Esophagus muscularis mucosa (tissue), 4 donors: ENCODE results near the gene S100A7A. TPM values are rescaled to one million over a fixed set of nuclear protein-coding genes. Genes with fewer than 3 reads are reported as not detected.

Experiments
- DNase-seq: peaks from one replicate; pipeline ENCODE4 v3.0.0-alpha.2; 2017; ENCODE audit errors: extremely low spot score
- H3K27ac ChIP-seq, 4 donors: fragments of 200-600 bp; sonication (generic); replicated peaks in 1 of 4; 1 replicate in 3 of 4; 2 replicates in 1 of 4; pipeline ENCODE4 v1.5.1; 2016 to 2019; ENCODE audit warnings: mild to moderate bottlenecking in 1 of 4
- H3K27me3 ChIP-seq, 4 donors: fragments of 200-600 bp; sonication (generic); one replicate each; pipeline versions ENCODE4 v1.5.1 to v1.6.0; 2016 to 2019
- H3K36me3 ChIP-seq, 4 donors: fragments of 200-600 bp; sonication (generic); one replicate each; pipeline ENCODE4 v1.5.1; 2016 to 2019
- H3K4me1 ChIP-seq, 4 donors: fragments of 200-600 bp; sonication (generic); one replicate each; pipeline ENCODE4 v1.5.1; 2016 to 2019
- H3K4me3 ChIP-seq, 4 donors: fragments of 200-600 bp; sonication (generic); 1 replicate in 2 of 4; 2 replicates in 2 of 4; pipeline ENCODE4 v1.5.1; 2016 to 2019; ENCODE audit warnings: mild to moderate bottlenecking in 4 of 4, moderate library complexity in 1 of 4
- H3K9me3 ChIP-seq, 4 donors: fragments of 200-600 bp; sonication (generic); 1 replicate in 3 of 4; 2 replicates in 1 of 4; pipeline ENCODE4 v1.5.1; 2016 to 2019
- EP300 ChIP-seq: sonication (generic); formaldehyde crosslinking; IDR thresholded peaks from one replicate; pipeline ENCODE4 v1.6.1; 2017; ENCODE audit warnings: antibody characterized with exemption
- POLR2A ChIP-seq: fragments of 450-650 bp; IDR thresholded peaks from one replicate; pipeline ENCODE4 v1.6.1; 2017; ENCODE audit warnings: antibody characterized with exemption, moderate library complexity, mild to moderate bottlenecking, low read depth
- POLR2AphosphoS5 ChIP-seq, 2 donors: sonication (generic); formaldehyde crosslinking; IDR thresholded peaks; one replicate each; pipeline ENCODE4 v1.6.1; 2017; ENCODE audit warnings: antibody characterized with exemption in 2 of 2
- WGBS: methylation state at CpG from one replicate; pipeline ENCODE4 v1.1.5; 2018; 5-methylcytosine and 5-hydroxymethylcytosine counted together
- intact Hi-C: fragments of 100-400 bp; cut with DNase I; formaldehyde crosslinking; loops from one replicate; pipeline ENCODE4 v1.15.1; 2023
- total RNA-seq, 4 donors: library from RNA; depleted of rRNA; stranded (reverse); fragments of >200 nt; gene quantifications; one replicate each; pipeline versions ENCODE4 v1.1.0 to v1.2.1, GENCODE V29; 2016
- TF ChIP-seq, protein P1 (sequence below), 3 experiments: fragments of 200-600 bp in 2 of 3; fragments of 450-650 bp in 1 of 3; sonication (generic) in 2 of 3; IDR thresholded peaks; one replicate each; pipeline ENCODE4 v1.5.1; 2017 to 2019; ENCODE audit warnings: antibody characterized with exemption in 3 of 3, mild to moderate bottlenecking in 2 of 3, moderate library complexity in 1 of 3

Gene S100A7A
- total RNA-seq, result not detected

DNA sequence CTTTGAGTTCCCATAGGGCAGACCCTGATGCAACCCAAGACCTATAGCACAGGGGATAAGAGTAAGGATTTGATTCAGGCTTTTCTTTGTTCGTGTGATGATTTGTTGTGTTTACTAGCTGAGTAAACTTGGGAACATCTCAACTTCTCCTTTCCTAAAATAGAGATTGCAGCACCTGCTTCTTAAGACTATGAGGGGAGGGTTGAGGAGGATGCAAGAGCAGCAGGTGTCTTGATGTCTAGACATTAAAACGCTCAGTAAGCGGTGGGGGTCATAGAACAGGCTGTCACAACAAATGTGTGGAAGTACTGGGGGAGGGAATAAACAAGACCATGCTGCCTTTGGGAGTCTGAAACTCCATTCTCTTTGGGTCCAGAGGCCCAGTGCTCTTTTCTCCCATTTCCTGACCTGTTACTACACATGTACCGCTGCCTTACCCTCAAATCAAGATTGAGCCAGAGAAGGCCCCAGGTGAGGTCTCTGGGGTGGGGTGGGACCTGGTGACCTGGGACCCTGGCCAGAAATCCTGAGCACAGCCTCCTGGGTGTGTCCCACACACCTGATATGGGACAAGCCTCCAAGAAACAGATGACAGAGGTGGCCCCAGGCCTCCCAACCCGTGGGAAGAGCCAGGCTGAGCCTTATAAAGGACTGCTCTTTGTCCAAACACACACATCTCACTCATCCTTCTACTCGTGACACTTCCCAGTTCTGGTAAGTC lies at the start of gene S100A7A:
Gene S100A7A (plus strand): TSS at position 671 of the 721 bp plus-strand sequence. CDS start 1,563 bp downstream, outside the sequence.
- Histone ChIP-seq H3K4me1 (no peaks in the 10 kb centered on the region), H3K9me3 (no peaks in the 10 kb centered on the region), H3K36me3 (no peaks in the 10 kb centered on the region), H3K27ac (no peak within 1 kb of the TSS), H3K27me3 (peaks cover 0 to 34% (median 0%) of the 10 kb centered on the region in 4 donors), H3K4me3 (no peak within 1 kb of the TSS)
- WGBS, result 67% methylated on average over 6 of the region's 6 CpGs
- DNase-seq, result no peak
- intact Hi-C loops, result no loop called here
- no peak for TF ChIP-seq POLR2A
- TF ChIP-seq EP300, result no peak

DNA sequence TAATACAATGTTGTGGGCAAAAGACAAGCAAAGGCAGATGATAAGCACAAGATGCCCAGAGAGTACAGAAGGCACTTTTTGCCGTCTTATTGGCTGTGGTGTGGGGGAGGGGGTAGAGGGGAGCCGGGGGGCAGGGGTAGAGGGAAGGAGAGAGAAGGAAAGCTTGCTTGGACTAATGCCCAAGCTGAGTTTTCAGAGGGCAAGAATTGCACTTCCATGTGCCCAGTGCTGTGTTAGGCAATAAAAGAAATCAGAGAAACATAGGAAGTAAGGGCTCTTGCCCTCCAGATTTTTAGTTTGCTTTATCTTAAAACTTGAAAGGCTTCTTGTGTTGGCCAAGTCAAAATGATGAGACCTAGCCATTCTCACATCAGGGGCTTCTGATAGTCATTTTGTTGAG lies 49.2 kb upstream of the S100A7A start:
- Histone ChIP-seq H3K36me3 (no peaks in the 10 kb centered on the region), H3K4me1 (no peaks in the 10 kb centered on the region), H3K9me3 (no peaks in the 10 kb centered on the region), H3K27me3 (peaks cover 0 to 4% (median 0%) of the 10 kb centered on the region in 4 donors), H3K4me3 (no peak overlapping the region), H3K27ac (no peak overlapping the region)
- WGBS, result 77% methylated on average over 2 of the region's 2 CpGs
- intact Hi-C loops, result no loop called here
- TF ChIP-seq EP300, result no peak
- TF ChIP-seq POLR2A, result no peak
- no peak for TF ChIP-seq POLR2AphosphoS5 (IDR thresholded peaks at IDR 0.05)
- TF ChIP-seq, protein P1, sequence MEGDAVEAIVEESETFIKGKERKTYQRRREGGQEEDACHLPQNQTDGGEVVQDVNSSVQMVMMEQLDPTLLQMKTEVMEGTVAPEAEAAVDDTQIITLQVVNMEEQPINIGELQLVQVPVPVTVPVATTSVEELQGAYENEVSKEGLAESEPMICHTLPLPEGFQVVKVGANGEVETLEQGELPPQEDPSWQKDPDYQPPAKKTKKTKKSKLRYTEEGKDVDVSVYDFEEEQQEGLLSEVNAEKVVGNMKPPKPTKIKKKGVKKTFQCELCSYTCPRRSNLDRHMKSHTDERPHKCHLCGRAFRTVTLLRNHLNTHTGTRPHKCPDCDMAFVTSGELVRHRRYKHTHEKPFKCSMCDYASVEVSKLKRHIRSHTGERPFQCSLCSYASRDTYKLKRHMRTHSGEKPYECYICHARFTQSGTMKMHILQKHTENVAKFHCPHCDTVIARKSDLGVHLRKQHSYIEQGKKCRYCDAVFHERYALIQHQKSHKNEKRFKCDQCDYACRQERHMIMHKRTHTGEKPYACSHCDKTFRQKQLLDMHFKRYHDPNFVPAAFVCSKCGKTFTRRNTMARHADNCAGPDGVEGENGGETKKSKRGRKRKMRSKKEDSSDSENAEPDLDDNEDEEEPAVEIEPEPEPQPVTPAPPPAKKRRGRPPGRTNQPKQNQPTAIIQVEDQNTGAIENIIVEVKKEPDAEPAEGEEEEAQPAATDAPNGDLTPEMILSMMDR (IDR thresholded peaks at IDR 0.05), result no peak
- no peak for DNase-seq

DNA sequence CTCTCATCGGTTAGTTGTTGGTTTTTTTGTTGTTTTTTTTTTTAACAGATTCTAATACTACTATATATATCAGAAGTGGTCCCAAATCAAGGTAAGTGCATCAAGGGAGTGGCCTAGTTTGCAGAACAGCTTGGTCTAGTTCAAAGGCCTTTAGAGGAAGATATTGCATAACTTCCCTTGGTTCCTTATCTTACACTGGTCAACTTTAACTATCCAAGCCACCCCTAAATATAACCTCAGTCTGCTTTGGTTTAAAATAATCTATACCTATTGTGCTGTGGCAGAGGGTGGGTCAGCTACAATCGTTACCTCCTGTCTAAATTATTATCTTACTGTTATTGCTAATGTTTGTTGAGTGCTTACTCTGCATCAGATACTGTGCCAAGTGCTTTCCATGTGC lies 47.8 kb upstream of the S100A7A start:
- no peak overlapping the region for H3K27ac ChIP-seq
- 60% methylated on average over 2 of the region's 2 CpGs for WGBS
- TF ChIP-seq POLR2A (no peak), EP300 (no peak), POLR2AphosphoS5 (IDR thresholded peaks at IDR 0.05) (no peak)
- TF ChIP-seq, protein P1 (IDR thresholded peaks at IDR 0.05), result no peak
- peaks cover 0 to 4% (median 0%) of the 10 kb centered on the region in 4 donors for H3K27me3 ChIP-seq
- no peaks in the 10 kb centered on the region for H3K36me3 ChIP-seq
- no peaks in the 10 kb centered on the region for H3K9me3 ChIP-seq
- H3K4me3 ChIP-seq, result no peak overlapping the region
- no peak for DNase-seq
- H3K4me1 ChIP-seq, result no peaks in the 10 kb centered on the region
- intact Hi-C loops, result no loop called here

- no peaks in the 10 kb centered on the region for H3K4me1 ChIP-seq
- peaks cover 0 to 4% (median 0%) of the 10 kb centered on the region in 4 donors for H3K27me3 ChIP-seq
- intact Hi-C loops, result no loop called here
- no peaks in the 10 kb centered on the region for H3K36me3 ChIP-seq
- TF ChIP-seq, protein P1 (IDR thresholded peaks at IDR 0.05), result no peak
- no peak for TF ChIP-seq EP300
- no peak for TF ChIP-seq POLR2AphosphoS5 (IDR thresholded peaks at IDR 0.05)
- TF ChIP-seq POLR2A, result no peak
- no peaks in the 10 kb centered on the region for H3K9me3 ChIP-seq
- H3K27ac ChIP-seq, result no peak overlapping the region
- H3K4me3 ChIP-seq, result no peak overlapping the region
- WGBS, result 75% methylated on average over 3 of the region's 3 CpGs
- DNase-seq, result no peak
These were observed 46.2 kb upstream of the S100A7A start for GRCh38 chr1:153370146-153370545.

DNA sequence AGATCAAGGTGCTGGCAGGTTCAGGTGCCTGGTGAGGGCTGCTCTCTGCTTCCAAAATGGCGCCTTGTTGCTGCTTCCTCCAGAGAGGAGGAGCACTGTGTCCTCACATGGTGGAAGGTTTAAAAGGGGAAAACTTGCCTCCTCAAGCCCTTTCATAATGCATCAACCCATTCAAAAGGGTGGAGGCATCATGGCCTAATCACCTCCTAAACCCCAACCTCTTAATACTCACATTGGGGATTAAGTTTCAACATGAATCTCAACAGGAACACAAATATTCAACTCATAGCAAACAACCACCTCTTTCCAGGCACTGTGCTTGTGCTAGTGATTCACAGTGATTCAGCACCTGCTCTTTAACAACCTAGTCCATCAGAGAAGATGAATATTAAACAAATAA lies 45.1 kb upstream of the S100A7A start:
- H3K27ac ChIP-seq, result no peak overlapping the region
- H3K36me3 ChIP-seq, result no peaks in the 10 kb centered on the region
- DNase-seq, result no peak
- H3K4me3 ChIP-seq, result no peak overlapping the region
- no peaks in the 10 kb centered on the region for H3K27me3 ChIP-seq
- no peaks in the 10 kb centered on the region for H3K9me3 ChIP-seq
- intact Hi-C loops, result no loop called here
- TF ChIP-seq POLR2AphosphoS5 (IDR thresholded peaks at IDR 0.05), result no peak
- no peak for TF ChIP-seq EP300
- no peak for TF ChIP-seq POLR2A
- TF ChIP-seq, protein P1 (IDR thresholded peaks at IDR 0.05), result no peak
- H3K4me1 ChIP-seq, result no peaks in the 10 kb centered on the region
- WGBS, result 100% methylated on average over 1 of the region's 1 CpG
